ENCODE results near the gene PPHLN1.

PPHLN1 gene

DNA sequence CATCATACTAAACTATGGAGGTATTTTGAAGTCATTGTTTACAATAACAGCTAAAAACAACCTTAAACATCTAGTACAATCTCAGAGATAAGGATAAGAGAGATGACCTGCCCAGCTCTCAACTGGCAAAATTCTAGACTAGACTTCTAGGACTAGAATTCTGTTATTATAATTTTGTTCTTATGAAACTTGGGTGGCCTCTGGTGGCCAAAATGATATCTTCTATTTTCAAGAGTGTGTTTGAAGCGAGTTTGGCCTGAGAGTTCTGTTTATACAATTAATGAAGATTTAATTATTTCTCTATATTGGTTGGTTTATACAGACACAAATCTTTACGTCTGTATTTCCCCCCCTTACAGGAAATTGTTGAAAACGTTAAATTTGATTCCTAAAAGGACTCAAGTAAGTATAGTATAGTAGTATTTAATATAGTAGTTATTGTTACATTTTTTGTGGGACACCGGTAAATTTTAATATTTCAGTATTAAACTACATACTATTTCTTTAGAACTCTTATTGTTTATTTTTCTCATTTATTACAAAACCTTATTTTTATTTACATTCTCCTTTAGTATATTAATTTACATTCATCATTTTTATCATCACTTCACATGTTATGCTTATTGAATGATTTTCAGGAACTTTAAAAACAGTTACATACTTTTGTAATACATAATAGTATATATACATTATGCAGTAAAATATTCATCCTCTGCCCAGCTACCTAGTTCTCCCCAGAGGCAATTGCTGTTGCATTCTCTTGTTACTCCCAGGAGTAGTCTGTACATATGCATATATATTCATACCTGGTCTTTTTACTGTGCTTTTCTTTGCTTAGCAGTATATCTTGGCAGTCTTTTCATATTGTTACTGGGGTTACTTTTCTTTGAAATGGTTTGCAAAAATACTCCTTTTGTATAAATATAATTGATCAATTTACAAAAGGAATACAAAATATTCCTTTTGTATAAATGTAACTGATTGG lies 6.6 kb downstream of the PPHLN1 start:
- Histone ChIP-seq H3K36me3 (peaks cover 7% of the 10 kb centered on the region), H3K27ac (no peak overlapping the region), H3K9me3 (ENCODE audit: severe bottlenecking) (no peaks in the 10 kb centered on the region), H3K4me3 (ENCODE audit: low read depth, low read length) (no peak overlapping the region), H3K27me3 (ENCODE audit: insufficient read depth, low read depth, severe bottlenecking) (no peaks in the 10 kb centered on the region)
- no peak for DNase-seq
- TF ChIP-seq, protein P1, sequence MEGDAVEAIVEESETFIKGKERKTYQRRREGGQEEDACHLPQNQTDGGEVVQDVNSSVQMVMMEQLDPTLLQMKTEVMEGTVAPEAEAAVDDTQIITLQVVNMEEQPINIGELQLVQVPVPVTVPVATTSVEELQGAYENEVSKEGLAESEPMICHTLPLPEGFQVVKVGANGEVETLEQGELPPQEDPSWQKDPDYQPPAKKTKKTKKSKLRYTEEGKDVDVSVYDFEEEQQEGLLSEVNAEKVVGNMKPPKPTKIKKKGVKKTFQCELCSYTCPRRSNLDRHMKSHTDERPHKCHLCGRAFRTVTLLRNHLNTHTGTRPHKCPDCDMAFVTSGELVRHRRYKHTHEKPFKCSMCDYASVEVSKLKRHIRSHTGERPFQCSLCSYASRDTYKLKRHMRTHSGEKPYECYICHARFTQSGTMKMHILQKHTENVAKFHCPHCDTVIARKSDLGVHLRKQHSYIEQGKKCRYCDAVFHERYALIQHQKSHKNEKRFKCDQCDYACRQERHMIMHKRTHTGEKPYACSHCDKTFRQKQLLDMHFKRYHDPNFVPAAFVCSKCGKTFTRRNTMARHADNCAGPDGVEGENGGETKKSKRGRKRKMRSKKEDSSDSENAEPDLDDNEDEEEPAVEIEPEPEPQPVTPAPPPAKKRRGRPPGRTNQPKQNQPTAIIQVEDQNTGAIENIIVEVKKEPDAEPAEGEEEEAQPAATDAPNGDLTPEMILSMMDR (IDR thresholded peaks at IDR 0.05; ENCODE audit: low read depth, low read length): no peak

DNA sequence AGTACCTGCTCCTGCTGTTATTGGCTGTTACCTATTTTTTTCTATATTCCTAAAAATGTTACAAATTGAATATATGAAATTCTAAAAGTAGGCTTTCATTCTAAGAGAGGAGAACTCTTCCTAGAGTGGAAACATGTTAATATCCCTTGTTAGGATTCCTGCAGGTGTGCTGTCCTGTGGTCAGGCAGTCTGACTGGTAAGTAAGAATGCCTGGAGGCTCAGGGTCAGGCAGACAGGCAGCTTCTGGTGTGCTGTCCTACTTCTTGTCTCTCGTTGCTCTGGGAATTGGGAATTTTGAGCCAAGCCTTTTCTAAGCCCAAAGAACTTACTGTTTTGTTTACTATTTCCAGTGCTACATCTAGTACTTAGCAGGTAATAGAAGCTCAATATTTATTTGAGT lies 10.3 kb downstream of the PPHLN1 start:
- Histone ChIP-seq H3K27me3 (ENCODE audit: insufficient read depth, low read depth, severe bottlenecking) (no peaks in the 10 kb centered on the region), H3K4me3 (ENCODE audit: low read depth, low read length) (no peak overlapping the region), H3K9me3 (ENCODE audit: severe bottlenecking) (no peaks in the 10 kb centered on the region), H3K36me3 (peaks cover 9% of the 10 kb centered on the region), H3K27ac (no peak overlapping the region)
- no peak for DNase-seq
- TF ChIP-seq, protein P1 (IDR thresholded peaks at IDR 0.05; ENCODE audit: low read depth, low read length): no peak

DNA sequence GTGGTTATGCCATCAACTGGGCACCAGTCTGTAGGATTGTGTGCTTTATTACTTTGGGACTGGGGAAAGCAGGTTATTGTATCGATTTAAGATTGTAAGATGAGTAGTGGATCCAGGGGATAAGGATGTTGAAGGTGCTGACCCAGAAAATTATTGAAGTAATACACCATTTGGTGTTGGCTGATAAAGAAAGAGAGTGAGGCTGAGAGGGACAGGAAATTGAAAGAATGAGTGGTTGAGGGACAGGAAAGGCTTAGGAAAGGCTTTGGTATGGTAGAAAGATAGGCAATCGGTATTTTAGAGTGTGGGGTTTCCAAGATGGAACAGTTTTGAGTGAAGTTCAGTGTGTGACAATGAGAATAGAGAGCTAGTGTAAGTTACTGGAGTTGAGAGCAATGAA lies 12.3 kb downstream of the PPHLN1 start:
- Histone ChIP-seq H3K27me3 (ENCODE audit: insufficient read depth, low read depth, severe bottlenecking) (no peaks in the 10 kb centered on the region), H3K4me3 (ENCODE audit: low read depth, low read length) (no peak overlapping the region), H3K9me3 (ENCODE audit: severe bottlenecking) (no peaks in the 10 kb centered on the region), H3K27ac (no peak overlapping the region), H3K36me3 (peaks cover 12% of the 10 kb centered on the region)
- TF ChIP-seq, protein P1 (IDR thresholded peaks at IDR 0.05; ENCODE audit: low read depth, low read length): no peak
- DNase-seq: no peak

DNA sequence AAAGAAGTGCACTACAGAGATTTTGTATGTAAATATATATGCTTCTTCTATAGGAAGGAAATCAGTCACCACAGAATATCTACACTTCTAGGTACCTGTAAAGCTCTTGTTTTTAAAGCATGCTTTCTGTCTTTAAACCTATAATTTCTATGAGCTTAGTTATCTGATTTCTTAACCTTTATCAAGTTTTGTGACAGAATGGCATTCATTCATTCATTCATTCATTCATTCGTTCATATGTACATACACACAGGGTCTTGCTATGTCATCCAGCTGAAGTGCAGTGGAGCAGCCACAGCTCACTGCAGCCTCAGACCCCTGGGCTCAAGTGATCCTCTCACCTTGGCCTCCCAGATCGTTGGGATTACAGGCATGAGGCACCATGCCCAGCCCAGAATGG lies 16.1 kb downstream of the PPHLN1 start:
- Histone ChIP-seq H3K36me3 (peaks cover 5% of the 10 kb centered on the region), H3K27me3 (ENCODE audit: insufficient read depth, low read depth, severe bottlenecking) (no peaks in the 10 kb centered on the region)
- TF ChIP-seq, protein P1 (IDR thresholded peaks at IDR 0.05; ENCODE audit: low read depth, low read length): no peak

DNA sequence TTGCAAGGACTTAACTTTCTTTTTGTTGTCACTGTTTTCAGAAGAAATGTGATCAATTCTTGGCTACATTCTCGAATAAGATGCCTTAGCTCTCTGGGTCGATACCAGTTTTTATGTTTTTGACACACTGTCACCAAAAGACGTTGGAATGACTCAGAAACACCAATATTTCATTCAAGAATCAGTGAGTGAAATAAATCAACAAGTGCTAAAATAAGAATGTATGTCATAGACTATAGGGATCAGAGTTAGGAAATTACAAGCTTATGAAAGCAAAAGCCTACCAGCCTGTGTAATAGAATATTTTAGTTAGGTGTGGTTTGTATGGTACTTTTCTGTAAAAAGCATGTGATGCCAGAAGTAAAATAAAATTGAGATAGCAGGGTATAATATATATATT lies 17.8 kb downstream of the PPHLN1 start:
- TF ChIP-seq, protein P1 (IDR thresholded peaks at IDR 0.05; ENCODE audit: low read depth, low read length): no peak
- no peak overlapping the region for H3K27ac ChIP-seq
- no peaks in the 10 kb centered on the region for H3K27me3 ChIP-seq (ENCODE audit: insufficient read depth, low read depth, severe bottlenecking)
- DNase-seq: no peak
- peaks cover 5% of the 10 kb centered on the region for H3K36me3 ChIP-seq
- no peaks in the 10 kb centered on the region for H3K9me3 ChIP-seq (ENCODE audit: severe bottlenecking)
- no peak overlapping the region for H3K4me3 ChIP-seq (ENCODE audit: low read depth, low read length)

More for the DNA sequence above, 16.1 kb downstream of the PPHLN1 start:
- DNase-seq: no peak
- H3K27ac ChIP-seq: no peak overlapping the region
- no peak overlapping the region for H3K4me3 ChIP-seq (ENCODE audit: low read depth, low read length)
- H3K9me3 ChIP-seq (ENCODE audit: severe bottlenecking): no peaks in the 10 kb centered on the region
